Measurements from ENCODE around the gene PGF. TPM values are rescaled to one million over a fixed set of nuclear protein-coding genes. Genes with fewer than 3 reads are reported as not detected.

Gene PGF
- total RNA-seq, 1 experiment from 2014 or later: 22.0 TPM

DNA sequence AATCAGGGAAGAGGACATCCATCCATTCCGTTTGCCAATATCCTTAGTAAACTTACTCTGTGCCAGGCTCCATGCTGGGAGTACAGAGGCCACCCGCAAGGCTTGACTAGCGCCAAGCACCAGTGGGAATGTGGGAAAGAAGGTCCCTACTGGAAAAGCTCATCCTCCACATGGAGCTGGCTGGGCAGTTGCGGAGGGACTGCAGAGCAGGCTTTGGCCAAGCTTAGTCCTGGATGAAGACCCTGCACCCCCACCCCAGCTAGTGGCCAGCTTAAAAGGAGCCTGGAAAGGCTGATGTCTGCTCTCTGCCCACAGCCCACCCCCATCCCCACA, 25.0 kb upstream of the PGF start:
- DNase-seq (ENCODE audit: low read depth, low spot score): no peak
- in situ Hi-C loops (cut with HindIII; ENCODE audit: low pct_unique_long_range_greater_than_20kb, low sequenced_read_pairs): no loop called here

DNA sequence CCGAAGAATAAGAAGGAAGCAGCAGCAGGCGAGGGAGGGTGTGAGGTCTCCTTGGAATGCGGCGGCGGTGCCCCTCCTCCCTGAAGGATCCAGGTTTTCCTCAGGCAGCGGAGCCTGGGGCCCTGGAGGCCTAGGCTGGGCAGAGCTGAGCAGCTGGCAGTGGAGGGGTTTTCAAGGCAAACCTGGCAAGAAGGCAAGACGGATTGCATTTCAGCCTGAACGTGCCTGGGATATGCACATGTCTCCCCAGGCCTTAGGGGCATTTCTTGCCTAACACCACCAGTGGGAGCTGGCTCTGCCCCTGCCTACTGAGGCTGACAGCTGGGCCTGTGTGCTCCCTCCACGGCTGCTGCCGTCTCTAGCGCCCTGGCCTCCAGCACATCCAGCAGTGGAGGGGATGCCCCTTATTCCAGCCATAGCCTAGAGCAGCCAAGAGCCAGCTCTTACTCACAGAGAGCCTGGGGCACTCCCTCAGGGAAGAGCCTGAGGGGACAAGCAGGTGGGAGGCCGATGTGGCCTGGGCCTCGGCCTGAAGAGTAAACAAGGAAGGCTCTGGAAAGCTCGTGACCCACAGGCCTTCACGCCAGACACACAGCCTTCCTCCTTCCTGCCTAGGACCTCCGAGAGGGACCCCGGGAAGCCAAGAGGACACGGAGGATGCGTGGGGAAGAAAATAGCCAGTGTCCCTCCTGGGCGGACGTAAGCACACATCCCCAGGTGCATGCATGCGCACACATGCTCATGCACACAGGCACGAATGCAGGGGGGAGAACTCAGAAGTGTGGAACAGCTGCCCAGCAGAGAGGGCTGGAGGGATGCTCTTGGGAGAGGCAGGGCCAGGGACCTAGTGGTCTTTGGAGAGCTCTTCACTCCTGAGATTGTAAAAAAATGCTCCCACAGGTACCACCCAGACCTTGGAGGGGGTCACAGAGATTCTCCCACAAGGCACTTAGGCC, 24.3 kb upstream of the PGF start:
- no peak for DNase-seq (ENCODE audit: low read depth, low spot score)
- in situ Hi-C loops (cut with HindIII; ENCODE audit: low pct_unique_long_range_greater_than_20kb, low sequenced_read_pairs): no loop called here

DNA sequence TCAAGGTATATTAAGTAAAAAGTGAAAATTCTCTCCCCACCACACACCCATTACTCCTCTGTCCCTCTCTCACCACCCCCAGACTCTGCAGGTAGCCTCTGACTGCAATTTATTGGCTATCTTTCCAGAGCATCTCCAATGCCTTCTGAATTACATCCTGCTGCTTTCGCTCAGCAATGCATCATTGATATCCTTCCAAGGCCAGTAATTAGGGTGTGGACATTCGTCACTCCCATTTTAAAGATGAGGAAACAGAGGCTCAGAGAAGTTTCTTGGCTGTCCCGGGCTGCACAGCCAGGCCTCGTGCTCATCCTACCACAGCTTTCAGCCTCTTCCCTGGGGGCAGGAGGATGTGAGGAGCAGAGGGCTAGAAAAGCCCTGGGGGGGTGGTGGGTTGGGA, 23.6 kb upstream of the PGF start:
- in situ Hi-C loops (cut with HindIII; ENCODE audit: low pct_unique_long_range_greater_than_20kb, low sequenced_read_pairs): no loop called here
- DNase-seq (ENCODE audit: low read depth, low spot score): no peak

DNA sequence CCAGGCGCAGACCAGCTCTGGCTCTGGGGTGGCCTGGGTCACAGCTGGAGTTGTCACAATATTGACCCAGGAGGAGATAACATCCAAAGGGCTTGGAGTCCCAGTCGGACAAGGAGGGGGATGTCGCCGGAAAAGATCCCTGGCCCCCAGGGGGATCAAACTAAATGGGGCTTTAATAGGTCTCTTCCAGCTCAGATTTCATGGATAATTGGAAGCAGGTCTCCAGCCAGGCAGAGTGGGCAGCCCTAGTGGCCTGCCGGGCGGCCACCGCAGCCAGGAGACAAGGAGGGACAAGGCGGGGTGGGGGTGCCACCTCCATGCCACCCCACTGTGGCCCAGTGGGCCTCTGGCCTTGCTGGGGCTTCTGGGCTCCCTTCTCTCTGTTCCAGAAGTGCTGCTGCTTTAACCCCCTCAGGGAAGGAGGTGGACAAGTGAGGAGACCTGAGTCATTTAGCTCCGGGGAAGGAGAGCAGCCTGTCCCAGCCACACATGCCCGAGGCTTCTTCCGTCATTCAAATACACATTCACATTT, 23.1 kb upstream of the PGF start:
- in situ Hi-C loops (cut with HindIII; ENCODE audit: low pct_unique_long_range_greater_than_20kb, low sequenced_read_pairs): no loop called here
- no peak for DNase-seq (ENCODE audit: low read depth, low spot score)

DNA sequence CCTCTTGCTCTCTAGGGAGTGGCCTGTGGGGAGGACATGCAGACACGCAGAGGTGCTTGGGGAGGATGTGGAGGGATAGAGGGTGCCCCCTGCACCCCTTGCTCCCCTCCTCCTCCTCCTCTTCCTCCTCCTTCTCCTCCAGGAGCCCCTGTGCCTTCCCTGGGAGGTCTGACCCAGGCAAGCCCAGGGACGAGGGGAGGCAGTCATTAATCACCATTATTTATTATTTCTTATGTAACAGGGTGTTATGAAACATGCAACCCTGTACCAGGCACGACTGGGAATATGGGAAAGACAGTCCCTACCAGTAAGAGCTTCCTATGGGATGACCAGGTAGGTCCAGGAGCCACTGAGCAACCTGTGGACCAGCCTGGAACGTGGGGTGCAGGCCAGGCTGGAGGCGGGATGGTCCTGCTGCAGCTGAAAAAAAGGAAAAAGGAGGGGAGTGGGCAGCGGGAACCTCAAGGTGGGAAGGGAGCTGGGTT, 22.5 kb upstream of the PGF start:
- in situ Hi-C loops (cut with HindIII; ENCODE audit: low pct_unique_long_range_greater_than_20kb, low sequenced_read_pairs): no loop called here
- no peak for DNase-seq (ENCODE audit: low read depth, low spot score)

DNA sequence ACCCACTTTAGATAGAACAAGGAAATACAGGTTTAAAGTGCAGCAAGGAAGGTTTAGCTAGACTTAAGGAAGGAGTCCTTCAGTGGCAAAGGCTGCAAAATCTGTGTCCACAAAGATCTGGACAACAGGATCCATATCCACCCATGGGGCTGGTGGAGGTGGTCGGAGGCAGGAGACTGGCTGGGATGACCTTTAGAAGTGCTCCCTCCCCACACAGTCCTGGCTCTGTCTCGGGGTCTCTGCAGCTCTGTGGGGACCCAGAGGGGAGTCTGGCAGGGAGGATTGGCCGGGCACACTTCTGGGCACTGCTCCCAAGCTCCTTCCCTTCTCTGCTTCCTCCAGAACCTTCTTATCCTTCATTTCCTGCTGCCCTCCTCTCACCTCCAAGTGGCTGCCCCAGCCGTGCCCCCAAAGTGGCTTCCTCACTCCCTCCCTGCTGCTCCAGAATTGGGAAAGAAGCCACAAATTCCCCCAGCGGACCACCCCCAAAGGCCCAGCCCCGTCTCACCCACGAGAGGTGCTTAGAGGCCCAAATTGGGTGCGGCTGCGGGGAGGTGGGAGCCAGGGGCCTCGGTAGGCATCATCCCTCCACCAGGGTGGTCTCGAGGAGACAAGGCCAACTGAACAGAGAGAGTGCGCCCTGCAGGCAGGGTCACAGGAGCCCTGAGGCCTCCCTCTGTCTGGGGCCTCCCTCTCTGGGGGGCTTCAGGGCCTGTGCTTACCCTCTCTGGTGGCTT, 21.9 kb upstream of the PGF start:
- no peak for DNase-seq (ENCODE audit: low read depth, low spot score)
- in situ Hi-C loops (cut with HindIII; ENCODE audit: low pct_unique_long_range_greater_than_20kb, low sequenced_read_pairs): no loop called here

DNA sequence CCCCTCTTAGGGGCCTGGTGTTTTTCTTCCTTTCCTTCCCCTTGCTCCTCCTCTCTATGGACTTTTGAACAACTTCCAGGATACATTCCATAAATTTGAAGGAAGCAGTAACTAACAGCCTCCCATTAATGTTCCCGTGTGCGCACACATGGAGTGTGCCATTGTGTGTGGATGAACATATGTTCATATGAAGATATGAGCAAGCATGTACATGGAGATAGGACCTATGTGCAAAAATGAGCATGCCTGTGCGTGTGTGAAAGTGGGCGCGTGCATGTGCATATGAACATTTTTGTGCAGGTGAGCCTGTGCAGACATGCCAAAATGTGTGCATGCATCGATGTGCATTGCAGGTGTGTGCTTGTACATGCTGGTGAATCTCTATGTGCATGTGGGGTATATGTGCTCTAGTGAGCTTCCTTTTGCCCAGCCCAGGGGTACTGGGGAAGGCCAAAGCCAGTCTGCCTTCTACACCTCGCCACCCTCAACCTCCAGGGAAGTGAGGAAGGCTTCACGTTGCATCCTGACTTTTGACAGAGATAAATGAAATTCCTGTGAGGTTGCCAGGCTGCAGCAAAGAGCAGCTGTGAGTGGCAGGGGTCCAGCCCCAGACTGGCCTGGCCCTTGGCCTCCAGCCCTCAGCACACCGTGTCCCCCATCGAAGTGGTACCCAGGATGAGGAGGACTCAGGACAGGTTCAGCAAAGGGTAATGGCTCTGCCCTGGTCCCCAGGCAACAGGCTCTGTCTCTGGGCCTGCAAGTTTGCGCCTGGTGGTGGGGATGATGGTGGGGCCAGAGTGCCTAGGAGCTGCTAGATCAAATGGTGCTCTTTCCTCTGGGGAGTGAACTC, 21.1 kb upstream of the PGF start:
- in situ Hi-C loops (cut with HindIII; ENCODE audit: low pct_unique_long_range_greater_than_20kb, low sequenced_read_pairs): no loop called here

DNA sequence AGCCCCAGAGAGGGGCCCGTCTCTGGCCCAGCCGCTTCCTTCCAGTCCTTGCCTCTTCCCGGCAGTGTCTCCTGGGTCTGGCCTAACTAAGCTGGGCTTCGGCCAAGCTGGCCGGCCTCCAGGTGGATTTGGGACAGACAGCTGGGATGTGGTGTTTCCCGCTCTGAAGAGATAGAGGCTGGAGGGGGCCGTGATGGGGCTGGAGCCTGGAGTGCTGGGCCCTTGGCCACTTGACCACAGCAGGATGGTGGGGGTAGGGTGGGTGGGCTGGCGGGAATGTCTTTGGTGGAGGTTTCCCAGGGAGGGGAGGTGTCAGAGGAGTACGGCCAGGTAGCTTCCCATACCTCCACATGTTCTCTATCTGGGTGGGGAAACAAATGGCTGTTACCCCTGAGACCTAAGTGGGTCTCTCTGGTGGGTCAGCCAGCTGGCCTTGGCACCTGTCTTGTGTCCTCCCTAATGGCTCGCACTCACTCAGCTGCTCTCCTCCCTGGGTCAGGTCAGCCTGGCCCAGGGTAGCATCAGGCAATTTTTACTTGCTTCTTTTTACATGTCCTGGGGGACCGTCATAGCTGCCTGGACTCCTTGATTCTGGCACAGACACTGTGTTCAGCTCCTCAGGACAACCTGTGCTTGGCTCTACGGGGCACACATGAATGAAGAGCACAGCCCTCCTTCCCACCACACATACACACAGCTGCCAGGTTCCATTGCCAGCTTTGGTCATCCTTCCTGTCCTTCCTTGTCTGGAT, 19.8 kb upstream of the PGF start:
- in situ Hi-C loops (cut with HindIII; ENCODE audit: low pct_unique_long_range_greater_than_20kb, low sequenced_read_pairs): no loop called here
- DNase-seq (ENCODE audit: low read depth, low spot score): no peak

More for the DNA sequence above, 21.1 kb upstream of the PGF start:
- no peak for DNase-seq (ENCODE audit: low read depth, low spot score)

DNA sequence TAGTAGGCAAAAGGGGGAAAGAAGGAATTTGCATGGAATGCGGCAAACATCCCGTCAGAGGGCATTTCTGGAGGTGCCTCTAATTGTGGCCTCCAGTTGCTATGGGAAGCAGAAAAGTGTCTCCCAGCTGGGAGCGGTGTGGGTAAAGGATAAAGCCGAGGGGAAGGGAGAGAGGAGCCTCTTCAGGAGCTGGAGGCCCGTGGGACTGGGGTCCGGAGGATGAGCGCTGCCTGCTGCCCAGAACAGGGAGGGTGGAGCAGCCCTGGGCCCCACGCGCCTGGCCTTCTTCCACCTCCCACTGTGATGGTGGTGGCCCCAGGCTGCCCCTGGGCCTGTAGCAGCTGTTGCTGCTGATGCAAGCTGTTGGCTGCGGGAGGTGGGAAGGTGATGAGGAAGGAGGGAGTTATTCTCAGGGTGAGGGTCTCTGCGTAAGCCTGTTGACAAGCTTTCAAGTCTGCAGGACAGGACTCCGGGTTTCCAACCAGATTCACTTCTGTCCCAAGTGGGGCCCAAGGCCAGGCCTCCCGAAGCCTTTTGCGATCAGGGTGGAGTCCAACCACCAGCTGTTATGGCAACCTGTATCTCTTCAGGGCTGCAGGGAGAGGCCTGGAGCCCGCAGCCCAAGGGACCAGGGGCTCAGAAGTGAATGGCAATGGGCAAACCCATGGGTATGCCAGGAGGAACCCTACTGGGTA, 19.1 kb upstream of the PGF start:
- in situ Hi-C loops (cut with HindIII; ENCODE audit: low pct_unique_long_range_greater_than_20kb, low sequenced_read_pairs): no loop called here
- DNase-seq (ENCODE audit: low read depth, low spot score): no peak

DNA sequence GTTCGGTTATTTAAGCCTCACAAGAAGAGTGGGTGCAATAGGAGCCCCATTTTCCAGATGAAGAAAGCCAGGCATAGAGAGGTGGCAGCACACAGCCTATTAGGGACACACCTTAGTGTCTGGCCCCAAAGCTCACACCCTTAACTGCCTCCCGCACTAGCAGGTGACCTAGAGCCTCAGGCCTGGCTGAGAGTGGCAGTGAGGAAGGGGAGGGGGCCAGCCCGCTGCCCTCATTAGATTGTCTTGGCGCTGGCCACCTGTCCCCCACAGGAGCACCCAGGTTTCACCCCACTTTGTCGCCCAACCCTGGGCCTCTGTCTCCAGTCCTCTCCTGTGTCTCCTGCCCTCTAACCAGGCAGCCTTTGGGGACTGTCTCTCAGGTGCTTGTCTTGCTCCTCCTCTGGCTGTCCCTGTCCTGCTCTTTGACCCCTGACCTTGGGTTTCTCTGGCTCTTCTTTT, 18.5 kb upstream of the PGF start:
- DNase-seq (ENCODE audit: low read depth, low spot score): no peak
- in situ Hi-C loops (cut with HindIII; ENCODE audit: low pct_unique_long_range_greater_than_20kb, low sequenced_read_pairs): no loop called here

DNA sequence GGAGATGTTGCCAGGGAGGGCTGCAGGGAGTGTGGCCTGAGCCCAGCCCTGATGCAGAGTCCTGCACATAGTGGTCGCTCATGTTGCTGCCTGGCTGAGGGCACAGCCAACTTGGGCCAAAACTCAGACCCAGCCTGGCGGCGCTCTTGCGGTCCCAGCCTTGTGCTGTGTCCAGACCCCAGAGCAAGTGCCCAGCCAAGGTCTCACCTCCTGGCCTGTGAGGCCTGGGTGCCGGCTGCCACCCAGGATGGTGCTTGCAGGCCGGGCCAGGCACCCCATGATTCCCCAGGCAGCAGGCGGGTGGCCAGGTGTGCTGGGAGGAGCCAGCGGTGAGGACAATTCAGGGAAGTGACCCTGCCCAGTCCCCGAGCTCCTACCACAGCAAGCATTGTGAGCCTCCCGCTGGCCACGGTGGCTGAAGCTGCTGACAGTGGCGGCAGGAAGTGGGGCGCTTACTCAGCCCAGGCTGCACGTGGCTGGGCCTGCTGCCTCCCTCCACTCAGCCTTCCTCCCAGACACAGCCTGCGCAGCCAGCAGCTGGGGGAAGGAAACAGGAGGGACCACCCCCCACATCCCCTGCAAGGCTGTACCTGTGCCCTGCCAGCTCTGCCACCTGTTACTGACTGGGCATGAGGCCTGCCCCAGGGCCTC, 17.7 kb upstream of the PGF start:
- DNase-seq (ENCODE audit: low read depth, low spot score): no peak

DNA sequence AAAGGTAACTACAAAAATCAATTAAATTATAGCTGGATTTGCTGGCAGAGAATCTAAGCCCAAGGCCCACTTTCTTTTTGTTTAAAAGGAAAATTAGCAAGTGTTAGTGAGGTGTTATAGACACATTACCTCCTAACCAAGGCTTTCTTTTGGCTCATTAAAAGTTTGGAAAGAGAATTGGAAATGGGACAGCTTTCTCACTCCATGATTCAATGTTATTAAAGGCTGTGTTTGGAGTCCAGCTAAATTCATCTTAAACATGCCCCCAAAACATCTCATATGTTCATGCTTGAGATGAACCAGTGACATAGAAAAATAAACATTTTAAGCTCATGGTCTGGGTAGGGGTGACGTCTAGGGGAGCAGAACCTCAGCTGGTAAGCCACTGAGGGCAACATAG, 13.4 kb upstream of the PGF start:
- in situ Hi-C loops (cut with HindIII; ENCODE audit: low pct_unique_long_range_greater_than_20kb, low sequenced_read_pairs): no loop called here

More for the DNA sequence above, 17.7 kb upstream of the PGF start:
- in situ Hi-C loops (cut with HindIII; ENCODE audit: low pct_unique_long_range_greater_than_20kb, low sequenced_read_pairs): no loop called here

DNA sequence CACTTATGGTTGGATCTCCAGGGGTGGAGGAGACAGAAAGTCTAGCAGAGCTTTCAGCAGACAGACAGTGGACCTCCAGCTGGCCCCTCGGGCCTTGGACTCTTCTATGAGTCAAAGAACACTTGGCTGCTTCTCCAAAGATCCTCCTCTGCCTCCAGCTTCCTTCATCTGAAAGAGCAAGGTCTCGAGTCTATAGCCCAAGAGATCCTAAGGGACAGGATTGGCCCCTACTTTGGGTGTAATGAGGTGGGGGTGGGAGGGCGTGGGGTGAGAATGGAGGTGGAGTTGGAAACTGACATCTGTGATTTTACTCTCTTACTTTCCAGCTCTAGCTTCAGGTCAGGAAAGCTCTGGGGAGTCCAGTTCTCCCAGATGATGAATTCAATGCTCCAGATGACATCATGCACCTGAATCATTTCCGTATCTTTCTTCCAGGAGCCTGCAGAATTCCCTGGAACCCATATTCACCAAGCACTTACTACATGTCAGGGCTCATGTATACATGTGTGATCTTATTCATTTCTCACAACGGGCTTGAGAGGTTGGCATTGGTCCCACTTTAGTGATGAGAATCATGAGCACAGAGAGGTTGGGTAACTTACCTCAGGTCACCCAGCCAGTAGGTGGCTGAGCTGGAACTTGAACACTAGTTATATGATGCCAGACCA, 10.2 kb upstream of the PGF start:
- in situ Hi-C loops (cut with HindIII; ENCODE audit: low pct_unique_long_range_greater_than_20kb, low sequenced_read_pairs): no loop called here
- no peak for DNase-seq (ENCODE audit: low read depth, low spot score)

More for the DNA sequence above, 13.4 kb upstream of the PGF start:
- no peak for DNase-seq (ENCODE audit: low read depth, low spot score)

DNA sequence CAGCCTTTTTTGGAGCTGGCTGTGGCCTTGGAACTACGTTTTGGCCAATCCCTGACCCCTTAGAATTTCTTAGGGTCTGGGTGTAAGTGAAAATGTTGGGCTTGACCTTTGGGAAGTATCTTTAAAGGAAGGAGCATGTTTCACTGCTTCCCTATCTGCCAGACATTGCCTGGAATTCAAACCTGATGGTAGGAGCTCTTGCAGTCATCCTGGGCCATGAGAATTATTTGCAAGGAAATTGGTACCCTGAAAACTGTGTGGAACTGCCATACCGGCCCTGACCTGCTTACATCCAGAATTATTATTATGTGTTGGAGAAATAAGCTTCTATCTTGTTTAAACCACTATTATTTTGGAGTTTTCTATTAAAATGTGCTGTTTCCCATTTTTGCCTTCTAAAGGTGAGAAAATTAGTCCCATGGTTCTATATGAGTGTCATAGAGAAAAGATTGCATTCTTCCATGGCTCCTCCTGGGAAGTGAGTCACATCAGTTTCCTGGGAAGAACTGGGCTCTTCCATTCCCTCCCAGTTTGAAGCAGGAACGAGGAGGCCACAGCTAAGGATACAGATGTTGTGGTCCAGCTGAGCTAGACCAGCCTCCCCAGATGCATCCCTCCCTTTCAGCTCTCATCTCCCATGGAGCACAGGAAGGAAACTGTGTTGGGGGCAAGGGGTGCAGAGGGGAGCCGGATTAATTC, 9.5 kb upstream of the PGF start:
- DNase-seq (ENCODE audit: low read depth, low spot score): no peak
- in situ Hi-C loops (cut with HindIII; ENCODE audit: low pct_unique_long_range_greater_than_20kb, low sequenced_read_pairs): no loop called here

DNA sequence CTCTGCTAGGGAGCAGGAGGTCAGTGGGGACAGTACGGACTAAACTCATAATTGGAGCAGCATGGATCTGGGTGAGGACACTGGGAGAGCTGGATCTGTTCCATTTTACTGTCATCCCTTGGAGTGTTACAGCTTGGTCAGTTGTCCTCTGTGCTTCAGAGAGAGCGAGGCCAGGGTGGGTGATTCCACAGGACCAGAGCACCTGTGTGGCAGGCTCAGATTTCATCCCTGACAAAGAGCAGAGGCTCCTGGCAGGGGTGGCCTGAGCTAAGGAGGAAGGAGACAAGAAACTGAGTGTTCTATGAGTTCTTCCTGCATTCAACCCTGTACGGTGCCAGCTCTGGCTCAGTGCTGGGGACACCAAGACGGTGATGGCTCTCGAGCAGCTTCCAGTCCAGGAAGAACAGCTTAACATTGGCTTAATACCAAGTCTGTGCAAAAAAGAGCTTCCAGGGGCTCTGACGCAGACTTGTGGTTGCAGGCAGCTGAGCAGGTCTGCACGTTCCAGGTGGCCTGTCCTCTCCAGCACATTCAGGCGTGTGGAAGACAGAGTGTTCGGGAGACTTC, 8.4 kb upstream of the PGF start:
- in situ Hi-C loops (cut with HindIII; ENCODE audit: low pct_unique_long_range_greater_than_20kb, low sequenced_read_pairs): no loop called here
- DNase-seq (ENCODE audit: low read depth, low spot score): no peak

Measured in SK-MEL-5 (cell line).